ENCODE data around the gene EDEM3.
A peak's percentile ranks its signal among the peaks of the same experiment; 100 is the strongest.
"Not testable (repeated sequence)": the region's sequence is repeated elsewhere in the genome, so short reads cannot be mapped to it uniquely, and the experiment has no call there.

Gene EDEM3

GRCh38 chr1:184754476-184755225 lies at the start of gene EDEM3:
Gene EDEM3 (minus strand): TSS chr1:184754858. CDS start chr1:184754646, 212 bp downstream.
- peak; percentile 92 to 94 for DNase-seq (ENCODE audit: extremely low read depth in 1 of 2, low read depth in 1 of 2)

- no peak for DNase-seq (ENCODE audit: extremely low read depth in 1 of 2, low read depth in 1 of 2)
Measured at GRCh38 chr1:184804220-184804619, 49.6 kb upstream of the EDEM3 start.

GRCh38 chr1:184803180-184803492 lies 48.5 kb upstream of the EDEM3 start:
- no peak for DNase-seq (ENCODE audit: extremely low read depth in 1 of 2, low read depth in 1 of 2)

- no peak for DNase-seq (ENCODE audit: extremely low read depth in 1 of 2, low read depth in 1 of 2)
Measured at GRCh38 chr1:184802354-184803179, 47.9 kb upstream of the EDEM3 start.

GRCh38 chr1:184801503-184801902 lies 46.8 kb upstream of the EDEM3 start:
- no peak for DNase-seq (ENCODE audit: extremely low read depth in 1 of 2, low read depth in 1 of 2)

GRCh38 chr1:184800876-184801275 lies 46.2 kb upstream of the EDEM3 start:
- DNase-seq (ENCODE audit: extremely low read depth in 1 of 2, low read depth in 1 of 2): no peak

GRCh38 chr1:184793967-184794366 lies 39.3 kb upstream of the EDEM3 start:
- no peak for DNase-seq (ENCODE audit: extremely low read depth in 1 of 2, low read depth in 1 of 2)

GRCh38 chr1:184792450-184792969 lies 37.9 kb upstream of the EDEM3 start:
- DNase-seq (ENCODE audit: extremely low read depth in 1 of 2, low read depth in 1 of 2): no peak

- DNase-seq (ENCODE audit: extremely low read depth in 1 of 2, low read depth in 1 of 2): no peak
Measured at GRCh38 chr1:184791550-184791900, 36.9 kb upstream of the EDEM3 start.

- DNase-seq (ENCODE audit: extremely low read depth in 1 of 2, low read depth in 1 of 2): no peak
Measured at GRCh38 chr1:184790642-184791549, 36.2 kb upstream of the EDEM3 start.

GRCh38 chr1:184789884-184790283 lies 35.2 kb upstream of the EDEM3 start:
- DNase-seq (ENCODE audit: extremely low read depth in 1 of 2, low read depth in 1 of 2): no peak

GRCh38 chr1:184788970-184789369 lies 34.3 kb upstream of the EDEM3 start:
- DNase-seq (ENCODE audit: extremely low read depth in 1 of 2, low read depth in 1 of 2): no peak

- no peak for DNase-seq (ENCODE audit: extremely low read depth in 1 of 2, low read depth in 1 of 2)
Measured at GRCh38 chr1:184785529-184785928, 30.9 kb upstream of the EDEM3 start.

GRCh38 chr1:184783723-184784122 lies 29.1 kb upstream of the EDEM3 start:
- not testable (repeated sequence) for DNase-seq (ENCODE audit: extremely low read depth in 1 of 2, low read depth in 1 of 2)

GRCh38 chr1:184781941-184782340 lies 27.3 kb upstream of the EDEM3 start:
- DNase-seq (ENCODE audit: extremely low read depth in 1 of 2, low read depth in 1 of 2): no peak

GRCh38 chr1:184775885-184776284 lies 21.2 kb upstream of the EDEM3 start:
- no peak for DNase-seq (ENCODE audit: extremely low read depth in 1 of 2, low read depth in 1 of 2)

- no peak for DNase-seq (ENCODE audit: extremely low read depth in 1 of 2, low read depth in 1 of 2)
Measured at GRCh38 chr1:184775329-184775728, 20.7 kb upstream of the EDEM3 start.

GRCh38 chr1:184773762-184774320 lies 19.2 kb upstream of the EDEM3 start:
- no peak for DNase-seq (ENCODE audit: extremely low read depth in 1 of 2, low read depth in 1 of 2)

- DNase-seq (ENCODE audit: extremely low read depth in 1 of 2, low read depth in 1 of 2): no peak
Measured at GRCh38 chr1:184771190-184771691, 16.6 kb upstream of the EDEM3 start.

- no peak for DNase-seq (ENCODE audit: extremely low read depth in 1 of 2, low read depth in 1 of 2)
Measured at GRCh38 chr1:184770181-184770979, 15.7 kb upstream of the EDEM3 start.

All from activated CD8-positive, alpha-beta memory T cell treated with anti-CD3 and anti-CD28 coated beads for 1 hour (primary cell).